Measurements from ENCODE around the gene PPFIA1.
"Not testable (repeated sequence)": the region's sequence is repeated elsewhere in the genome, so short reads cannot be mapped to it uniquely, and the experiment has no call there.

PPFIA1 gene

GRCh38 chr11:70250876-70251658 lies 19.4 kb upstream of the PPFIA1 start:
- Histone ChIP-seq H3K4me3 (ENCODE audit: low read depth in 1 of 5, low read length in 5 of 5) (no peak overlapping the region), H3K36me3 (ENCODE audit: control insufficient read depth in 5 of 5, insufficient read depth in 5 of 5, low read length in 5 of 5) (no peaks in the 10 kb centered on the region), H3K4me1 (ENCODE audit: control insufficient read depth in 5 of 5, insufficient read depth in 5 of 5, low read length in 5 of 5) (peaks cover 0 to 17% (median 9%) of the 10 kb centered on the region in 5 donors), H3K9me3 (ENCODE audit: control insufficient read depth in 5 of 5, low read length in 5 of 5) (no peaks in the 10 kb centered on the region), H3K27ac (ENCODE audit: low read depth, low read length) (no peak overlapping the region), H3K9ac (ENCODE audit: low read length in 5 of 5) (no peak overlapping the region), H3K27me3 (ENCODE audit: control insufficient read depth in 5 of 5, insufficient read depth in 4 of 5, low read length in 5 of 5) (no peaks in the 10 kb centered on the region)

- no peaks in the 10 kb centered on the region for H3K27me3 ChIP-seq (ENCODE audit: control insufficient read depth in 5 of 5, insufficient read depth in 4 of 5, low read length in 5 of 5)
- no peak overlapping the region for H3K27ac ChIP-seq (ENCODE audit: low read depth, low read length)
Measured at GRCh38 chr11:70251659-70252321, 18.7 kb upstream of the PPFIA1 start.

GRCh38 chr11:70252844-70253243 lies 17.6 kb upstream of the PPFIA1 start:
- Histone ChIP-seq H3K9ac (ENCODE audit: low read length in 5 of 5) (no peak overlapping the region), H3K9me3 (ENCODE audit: control insufficient read depth in 5 of 5, low read length in 5 of 5) (no peaks in the 10 kb centered on the region), H3K36me3 (ENCODE audit: control insufficient read depth in 5 of 5, insufficient read depth in 5 of 5, low read length in 5 of 5) (no peaks in the 10 kb centered on the region), H3K4me1 (ENCODE audit: control insufficient read depth in 5 of 5, insufficient read depth in 5 of 5, low read length in 5 of 5) (peaks cover 0 to 10% (median 2%) of the 10 kb centered on the region in 5 donors), H3K4me3 (ENCODE audit: low read depth in 1 of 5, low read length in 5 of 5) (no peak overlapping the region), H3K27me3 (ENCODE audit: control insufficient read depth in 5 of 5, insufficient read depth in 4 of 5, low read length in 5 of 5) (no peaks in the 10 kb centered on the region), H3K27ac (ENCODE audit: low read depth, low read length) (no peak overlapping the region)

More at GRCh38 chr11:70251659-70252321, 18.7 kb upstream of the PPFIA1 start:
- peaks cover 0 to 17% (median 9%) of the 10 kb centered on the region in 5 donors for H3K4me1 ChIP-seq (ENCODE audit: control insufficient read depth in 5 of 5, insufficient read depth in 5 of 5, low read length in 5 of 5)
- no peak overlapping the region for H3K4me3 ChIP-seq (ENCODE audit: low read depth in 1 of 5, low read length in 5 of 5)
- no peaks in the 10 kb centered on the region for H3K36me3 ChIP-seq (ENCODE audit: control insufficient read depth in 5 of 5, insufficient read depth in 5 of 5, low read length in 5 of 5)
- H3K9me3 ChIP-seq (ENCODE audit: control insufficient read depth in 5 of 5, low read length in 5 of 5) = no peaks in the 10 kb centered on the region
- H3K9ac ChIP-seq (ENCODE audit: low read length in 5 of 5) = no peak overlapping the region

- no peak overlapping the region for H3K4me3 ChIP-seq (ENCODE audit: low read depth in 1 of 5, low read length in 5 of 5)
- no peaks in the 10 kb centered on the region for H3K36me3 ChIP-seq (ENCODE audit: control insufficient read depth in 5 of 5, insufficient read depth in 5 of 5, low read length in 5 of 5)
- peaks cover 0 to 7% (median 0%) of the 10 kb centered on the region in 5 donors for H3K4me1 ChIP-seq (ENCODE audit: control insufficient read depth in 5 of 5, insufficient read depth in 5 of 5, low read length in 5 of 5)
- H3K27ac ChIP-seq (ENCODE audit: low read depth, low read length) = no peak overlapping the region
- no peaks in the 10 kb centered on the region for H3K27me3 ChIP-seq (ENCODE audit: control insufficient read depth in 5 of 5, insufficient read depth in 4 of 5, low read length in 5 of 5)
- no peak overlapping the region for H3K9ac ChIP-seq (ENCODE audit: low read length in 5 of 5)
- no peaks in the 10 kb centered on the region for H3K9me3 ChIP-seq (ENCODE audit: control insufficient read depth in 5 of 5, low read length in 5 of 5)
Measured at GRCh38 chr11:70255477-70256116, 14.9 kb upstream of the PPFIA1 start.

GRCh38 chr11:70259077-70259476 lies 11.4 kb upstream of the PPFIA1 start:
- H3K36me3 ChIP-seq (ENCODE audit: control insufficient read depth in 5 of 5, insufficient read depth in 5 of 5, low read length in 5 of 5); H3K4me1 ChIP-seq (ENCODE audit: control insufficient read depth in 5 of 5, insufficient read depth in 5 of 5, low read length in 5 of 5); H3K9ac ChIP-seq (ENCODE audit: low read length in 5 of 5); H3K9me3 ChIP-seq (ENCODE audit: control insufficient read depth in 5 of 5, low read length in 5 of 5); H3K27ac ChIP-seq (ENCODE audit: low read depth, low read length); H3K4me3 ChIP-seq (ENCODE audit: low read depth in 1 of 5, low read length in 5 of 5); H3K27me3 ChIP-seq (ENCODE audit: control insufficient read depth in 5 of 5, insufficient read depth in 4 of 5, low read length in 5 of 5): not testable (repeated sequence)

GRCh38 chr11:70262951-70263350 lies 7.5 kb upstream of the PPFIA1 start:
- no peak overlapping the region for H3K4me3 ChIP-seq (ENCODE audit: low read depth in 1 of 5, low read length in 5 of 5)
- no peak overlapping the region for H3K27ac ChIP-seq (ENCODE audit: low read depth, low read length)
- H3K36me3 ChIP-seq (ENCODE audit: control insufficient read depth in 5 of 5, insufficient read depth in 5 of 5, low read length in 5 of 5) = no peaks in the 10 kb centered on the region
- no peaks in the 10 kb centered on the region for H3K9me3 ChIP-seq (ENCODE audit: control insufficient read depth in 5 of 5, low read length in 5 of 5)
- no peak overlapping the region for H3K9ac ChIP-seq (ENCODE audit: low read length in 5 of 5)
- no peaks in the 10 kb centered on the region for H3K27me3 ChIP-seq (ENCODE audit: control insufficient read depth in 5 of 5, insufficient read depth in 4 of 5, low read length in 5 of 5)
- peaks cover 0 to 4% (median 0%) of the 10 kb centered on the region in 5 donors for H3K4me1 ChIP-seq (ENCODE audit: control insufficient read depth in 5 of 5, insufficient read depth in 5 of 5, low read length in 5 of 5)

- H3K27ac ChIP-seq (ENCODE audit: low read depth, low read length) = no peak overlapping the region
- no peak overlapping the region for H3K9ac ChIP-seq (ENCODE audit: low read length in 5 of 5)
- no peaks in the 10 kb centered on the region for H3K27me3 ChIP-seq (ENCODE audit: control insufficient read depth in 5 of 5, insufficient read depth in 4 of 5, low read length in 5 of 5)
- peaks cover 0 to 4% (median 0%) of the 10 kb centered on the region in 5 donors for H3K4me1 ChIP-seq (ENCODE audit: control insufficient read depth in 5 of 5, insufficient read depth in 5 of 5, low read length in 5 of 5)
- H3K9me3 ChIP-seq (ENCODE audit: control insufficient read depth in 5 of 5, low read length in 5 of 5) = no peaks in the 10 kb centered on the region
- no peak overlapping the region for H3K4me3 ChIP-seq (ENCODE audit: low read depth in 1 of 5, low read length in 5 of 5)
- no peaks in the 10 kb centered on the region for H3K36me3 ChIP-seq (ENCODE audit: control insufficient read depth in 5 of 5, insufficient read depth in 5 of 5, low read length in 5 of 5)
Measured at GRCh38 chr11:70263363-70263762, 7.1 kb upstream of the PPFIA1 start.

- Histone ChIP-seq H3K36me3 (ENCODE audit: control insufficient read depth in 5 of 5, insufficient read depth in 5 of 5, low read length in 5 of 5) (no peaks in the 10 kb centered on the region), H3K4me3 (ENCODE audit: low read depth in 1 of 5, low read length in 5 of 5) (no peak overlapping the region), H3K9me3 (ENCODE audit: control insufficient read depth in 5 of 5, low read length in 5 of 5) (no peaks in the 10 kb centered on the region), H3K4me1 (ENCODE audit: control insufficient read depth in 5 of 5, insufficient read depth in 5 of 5, low read length in 5 of 5) (peaks cover 0 to 13% (median 8%) of the 10 kb centered on the region in 5 donors), H3K27me3 (ENCODE audit: control insufficient read depth in 5 of 5, insufficient read depth in 4 of 5, low read length in 5 of 5) (no peaks in the 10 kb centered on the region), H3K9ac (ENCODE audit: low read length in 5 of 5) (no peak overlapping the region), H3K27ac (ENCODE audit: low read depth, low read length) (no peak overlapping the region)
Measured at GRCh38 chr11:70265341-70265740, 5.1 kb upstream of the PPFIA1 start.

- H3K27me3 ChIP-seq (ENCODE audit: control insufficient read depth in 5 of 5, insufficient read depth in 4 of 5, low read length in 5 of 5) = no peaks in the 10 kb centered on the region
- H3K27ac ChIP-seq (ENCODE audit: low read depth, low read length) = no peak overlapping the region
- H3K36me3 ChIP-seq (ENCODE audit: control insufficient read depth in 5 of 5, insufficient read depth in 5 of 5, low read length in 5 of 5) = no peaks in the 10 kb centered on the region
- peaks cover 2 to 22% (median 20%) of the 10 kb centered on the region in 5 donors for H3K4me1 ChIP-seq (ENCODE audit: control insufficient read depth in 5 of 5, insufficient read depth in 5 of 5, low read length in 5 of 5)
- H3K9ac ChIP-seq (ENCODE audit: low read length in 5 of 5) = no peak overlapping the region
- H3K9me3 ChIP-seq (ENCODE audit: control insufficient read depth in 5 of 5, low read length in 5 of 5) = no peaks in the 10 kb centered on the region
- H3K4me3 ChIP-seq (ENCODE audit: low read depth in 1 of 5, low read length in 5 of 5) = no peak overlapping the region
Measured at GRCh38 chr11:70267405-70267950, 3.0 kb upstream of the PPFIA1 start.

- H3K27me3 ChIP-seq (ENCODE audit: control insufficient read depth in 5 of 5, insufficient read depth in 4 of 5, low read length in 5 of 5) = no peaks in the 10 kb centered on the region
- peaks cover 4 to 23% (median 22%) of the 10 kb centered on the region in 5 donors for H3K4me1 ChIP-seq (ENCODE audit: control insufficient read depth in 5 of 5, insufficient read depth in 5 of 5, low read length in 5 of 5)
- no peak overlapping the region for H3K9ac ChIP-seq (ENCODE audit: low read length in 5 of 5)
- peaks cover 3 to 8% (median 5%) of the 10 kb centered on the region in 5 donors for H3K36me3 ChIP-seq (ENCODE audit: control insufficient read depth in 5 of 5, insufficient read depth in 5 of 5, low read length in 5 of 5)
- no peak overlapping the region for H3K27ac ChIP-seq (ENCODE audit: low read depth, low read length)
- no peaks in the 10 kb centered on the region for H3K9me3 ChIP-seq (ENCODE audit: control insufficient read depth in 5 of 5, low read length in 5 of 5)
- no peak overlapping the region for H3K4me3 ChIP-seq (ENCODE audit: low read depth in 1 of 5, low read length in 5 of 5)
Measured at GRCh38 chr11:70268526-70268925, 2.0 kb upstream of the PPFIA1 start.

Data from subcutaneous abdominal adipose tissue (tissue), 5 donors.